Measurements from ENCODE around the gene PLCH1. TPM values are rescaled to one million over a fixed set of nuclear protein-coding genes. Genes with fewer than 3 reads are reported as not detected.
"Not testable (repeated sequence)": the region's sequence is repeated elsewhere in the genome, so short reads cannot be mapped to it uniquely, and the experiment has no call there.

Gene PLCH1
- total RNA-seq, 5 donors from 2014 or later (not counting 1 experiment from before 2014, with no cell fraction given), result 0.06 to 0.12 (median 0.09) TPM; not detected in 1

GRCh38 chr3:155635056-155635455 lies 109.8 kb downstream of the PLCH1 start:
- Histone ChIP-seq H3K27ac (ENCODE audit: low read length) (no peak overlapping the region), H3K4me1 (ENCODE audit: control insufficient read depth in 1 of 2, extremely low read depth in 1 of 2, insufficient read depth in 2 of 2, low read length in 2 of 2) (no peaks in the 10 kb centered on the region), H3K36me3 (ENCODE audit: control insufficient read depth in 2 of 2, extremely low read depth in 1 of 2, insufficient read depth in 1 of 2, low read length in 1 of 2) (no peaks in the 10 kb centered on the region), H3K4me3 (ENCODE audit: control insufficient read depth in 1 of 2, extremely low read depth in 1 of 2, low read length in 1 of 2) (no peak overlapping the region), H3K27me3 (replicated peaks in 1 of 2; ENCODE audit: control insufficient read depth in 2 of 2, extremely low read depth in 1 of 2, insufficient read depth in 2 of 2, low read length in 1 of 2) (no peaks in the 10 kb centered on the region), H3K9me3 (no peaks in the 10 kb centered on the region)
- ChIA-PET POLR2A (no interaction called here), CTCF (interaction anchor here in 1 of 2 donors (0.5 kb wide), 1 partner anchor 108 kb away, joined by 3 read pairs; no protein-coding TSS in a partner anchor)
- no peaks in the 10 kb centered on the region for H3K9me3 Mint-ChIP-seq
- DNase-seq (no peak), ATAC-seq (replicated peaks in 1 of 4) (no peak)
- H3K36me3 Mint-ChIP-seq, result no peaks in the 10 kb centered on the region
- no peak overlapping the region for H3K4me3 Mint-ChIP-seq
- H3K27ac Mint-ChIP-seq, result no peak overlapping the region
- WGBS (ENCODE audit: insufficient coverage), result no CpG with 5 or more reads among the region's 1 CpG
- H3K27me3 Mint-ChIP-seq, result peaks cover 3 to 4% of the 10 kb centered on the region in 2 donors
- H3K4me1 Mint-ChIP-seq, result no peaks in the 10 kb centered on the region

DNA sequence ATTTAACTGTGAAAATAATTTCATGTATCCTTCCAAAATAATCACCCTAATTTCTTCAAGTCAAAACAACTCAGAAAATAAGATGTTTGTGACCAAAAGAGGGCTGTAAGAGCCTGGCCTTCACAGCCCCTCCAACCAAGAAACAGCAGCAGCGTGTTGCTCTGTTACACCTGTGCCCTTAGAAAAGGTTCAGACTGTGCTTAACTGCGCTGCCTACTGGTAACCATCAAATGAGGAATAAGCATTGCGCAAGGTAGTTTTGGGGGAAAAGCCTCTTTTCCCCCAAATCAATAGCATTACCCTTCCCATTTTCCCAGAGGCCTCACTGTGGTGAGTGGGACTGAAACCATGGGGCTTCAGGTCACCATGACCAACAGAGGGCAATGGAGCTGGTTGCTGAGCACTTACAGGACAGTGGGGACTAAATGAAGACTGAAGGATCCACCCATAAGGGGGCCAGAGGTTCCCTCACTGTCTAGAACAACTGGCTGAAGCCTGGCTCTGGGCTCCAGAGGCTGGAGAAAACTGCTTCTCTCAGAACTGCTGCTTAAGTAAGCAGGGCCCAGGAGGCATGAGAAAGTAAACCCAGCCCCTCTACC lies 110.7 kb downstream of the PLCH1 start:
- Histone ChIP-seq H3K36me3 (ENCODE audit: control insufficient read depth in 2 of 2, extremely low read depth in 1 of 2, insufficient read depth in 1 of 2, low read length in 1 of 2) (no peaks in the 10 kb centered on the region), H3K4me3 (ENCODE audit: control insufficient read depth in 1 of 2, extremely low read depth in 1 of 2, low read length in 1 of 2) (no peak overlapping the region), H3K27ac (ENCODE audit: low read length) (no peak overlapping the region), H3K4me1 (ENCODE audit: control insufficient read depth in 1 of 2, extremely low read depth in 1 of 2, insufficient read depth in 2 of 2, low read length in 2 of 2) (no peaks in the 10 kb centered on the region), H3K27me3 (replicated peaks in 1 of 2; ENCODE audit: control insufficient read depth in 2 of 2, extremely low read depth in 1 of 2, insufficient read depth in 2 of 2, low read length in 1 of 2) (no peaks in the 10 kb centered on the region), H3K9me3 (no peaks in the 10 kb centered on the region)
- H3K36me3 Mint-ChIP-seq, result no peaks in the 10 kb centered on the region
- H3K27ac Mint-ChIP-seq, result no peak overlapping the region
- DNase-seq, result no peak
- no peak for ATAC-seq (replicated peaks in 1 of 4)
- no CpG with 5 or more reads among the region's 3 CpGs for WGBS (ENCODE audit: insufficient coverage)
- H3K4me1 Mint-ChIP-seq, result no peaks in the 10 kb centered on the region
- H3K27me3 Mint-ChIP-seq, result peaks cover 0 to 3% of the 10 kb centered on the region in 2 donors
- ChIA-PET CTCF (no interaction called here), POLR2A (no interaction called here)
- H3K4me3 Mint-ChIP-seq, result no peak overlapping the region
- H3K9me3 Mint-ChIP-seq, result no peaks in the 10 kb centered on the region

GRCh38 chr3:155631323-155632019 lies 113.4 kb downstream of the PLCH1 start:
- DNase-seq, result no peak
- Mint-ChIP-seq H3K4me1 (no peaks in the 10 kb centered on the region), H3K27me3 (peaks cover 0 to 3% of the 10 kb centered on the region in 2 donors), H3K36me3 (no peaks in the 10 kb centered on the region), H3K9me3 (no peaks in the 10 kb centered on the region), H3K27ac (no peak overlapping the region), H3K4me3 (no peak overlapping the region)
- ChIA-PET CTCF (no interaction called here), POLR2A (no interaction called here)
- H3K4me3 ChIP-seq (ENCODE audit: control insufficient read depth in 1 of 2, extremely low read depth in 1 of 2, low read length in 1 of 2), result no peak overlapping the region
- no peaks in the 10 kb centered on the region for H3K9me3 ChIP-seq
- H3K36me3 ChIP-seq (ENCODE audit: control insufficient read depth in 2 of 2, extremely low read depth in 1 of 2, insufficient read depth in 1 of 2, low read length in 1 of 2), result no peaks in the 10 kb centered on the region
- WGBS (ENCODE audit: insufficient coverage), result 82% methylated on average over 6 of the region's 7 CpGs
- ATAC-seq (replicated peaks in 1 of 4), result no peak
- no peaks in the 10 kb centered on the region for H3K4me1 ChIP-seq (ENCODE audit: control insufficient read depth in 1 of 2, extremely low read depth in 1 of 2, insufficient read depth in 2 of 2, low read length in 2 of 2)
- no peak overlapping the region for H3K27ac ChIP-seq (ENCODE audit: low read length)
- no peaks in the 10 kb centered on the region for H3K27me3 ChIP-seq (replicated peaks in 1 of 2; ENCODE audit: control insufficient read depth in 2 of 2, extremely low read depth in 1 of 2, insufficient read depth in 2 of 2, low read length in 1 of 2)

GRCh38 chr3:155629556-155629955 lies 115.3 kb downstream of the PLCH1 start:
- Mint-ChIP-seq H3K36me3 (no peaks in the 10 kb centered on the region), H3K27me3 (peaks cover 0 to 3% of the 10 kb centered on the region in 2 donors), H3K4me1 (no peaks in the 10 kb centered on the region), H3K27ac (no peak overlapping the region), H3K9me3 (no peaks in the 10 kb centered on the region), H3K4me3 (no peak overlapping the region)
- Histone ChIP-seq H3K9me3 (no peaks in the 10 kb centered on the region), H3K27ac (ENCODE audit: low read length) (no peak overlapping the region), H3K4me1 (ENCODE audit: control insufficient read depth in 1 of 2, extremely low read depth in 1 of 2, insufficient read depth in 2 of 2, low read length in 2 of 2) (no peaks in the 10 kb centered on the region), H3K27me3 (replicated peaks in 1 of 2; ENCODE audit: control insufficient read depth in 2 of 2, extremely low read depth in 1 of 2, insufficient read depth in 2 of 2, low read length in 1 of 2) (no peaks in the 10 kb centered on the region), H3K4me3 (ENCODE audit: control insufficient read depth in 1 of 2, extremely low read depth in 1 of 2, low read length in 1 of 2) (no peak overlapping the region), H3K36me3 (ENCODE audit: control insufficient read depth in 2 of 2, extremely low read depth in 1 of 2, insufficient read depth in 1 of 2, low read length in 1 of 2) (no peaks in the 10 kb centered on the region)
- ChIA-PET CTCF (no interaction called here), POLR2A (no interaction called here)
- DNase-seq (no peak), ATAC-seq (replicated peaks in 1 of 4) (no peak)
- 20% methylated on average over 1 of the region's 5 CpGs for WGBS (ENCODE audit: insufficient coverage)

GRCh38 chr3:155629056-155629455 lies 115.8 kb downstream of the PLCH1 start:
- Histone ChIP-seq H3K27ac (ENCODE audit: low read length) (no peak overlapping the region), H3K36me3 (ENCODE audit: control insufficient read depth in 2 of 2, extremely low read depth in 1 of 2, insufficient read depth in 1 of 2, low read length in 1 of 2) (no peaks in the 10 kb centered on the region), H3K4me1 (ENCODE audit: control insufficient read depth in 1 of 2, extremely low read depth in 1 of 2, insufficient read depth in 2 of 2, low read length in 2 of 2) (no peaks in the 10 kb centered on the region), H3K27me3 (replicated peaks in 1 of 2; ENCODE audit: control insufficient read depth in 2 of 2, extremely low read depth in 1 of 2, insufficient read depth in 2 of 2, low read length in 1 of 2) (no peaks in the 10 kb centered on the region), H3K4me3 (ENCODE audit: control insufficient read depth in 1 of 2, extremely low read depth in 1 of 2, low read length in 1 of 2) (no peak overlapping the region), H3K9me3 (no peaks in the 10 kb centered on the region)
- CTCF ChIA-PET, result no interaction called here
- Mint-ChIP-seq H3K27me3 (peaks cover 0 to 3% of the 10 kb centered on the region in 2 donors), H3K27ac (no peak overlapping the region), H3K4me3 (no peak overlapping the region), H3K36me3 (no peaks in the 10 kb centered on the region), H3K9me3 (no peaks in the 10 kb centered on the region), H3K4me1 (no peaks in the 10 kb centered on the region)
- POLR2A ChIA-PET, result no interaction called here
- ATAC-seq (replicated peaks in 1 of 4), result no peak
- 66% methylated on average over 3 of the region's 4 CpGs for WGBS (ENCODE audit: insufficient coverage)
- DNase-seq, result no peak

DNA sequence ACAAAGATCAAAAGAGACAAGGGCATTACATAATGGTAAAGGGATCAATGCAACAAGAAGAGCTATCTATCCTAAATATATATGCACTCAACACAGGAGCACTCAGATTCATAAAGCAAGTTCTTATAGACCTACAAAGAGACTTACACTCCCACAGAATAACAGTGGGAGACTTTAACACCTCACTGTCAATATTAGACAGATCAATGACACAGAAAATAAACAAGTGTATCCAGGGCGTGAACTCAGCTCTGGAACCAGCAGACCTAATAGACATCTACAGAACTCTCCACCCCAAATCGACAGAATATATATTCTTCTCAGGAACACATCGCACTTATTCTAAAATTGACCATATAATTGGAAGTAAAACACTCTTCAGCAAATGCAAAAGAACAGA lies 122.2 kb downstream of the PLCH1 start:
- DNase-seq; H3K27ac Mint-ChIP-seq; H3K36me3 Mint-ChIP-seq; ATAC-seq (replicated peaks in 1 of 4); CTCF ChIA-PET; H3K4me1 Mint-ChIP-seq; H3K27ac ChIP-seq (ENCODE audit: low read length); H3K9me3 Mint-ChIP-seq; H3K4me3 Mint-ChIP-seq; H3K9me3 ChIP-seq; H3K27me3 ChIP-seq (replicated peaks in 1 of 2; ENCODE audit: control insufficient read depth in 2 of 2, extremely low read depth in 1 of 2, insufficient read depth in 2 of 2, low read length in 1 of 2); H3K27me3 Mint-ChIP-seq; H3K4me3 ChIP-seq (ENCODE audit: control insufficient read depth in 1 of 2, extremely low read depth in 1 of 2, low read length in 1 of 2); H3K4me1 ChIP-seq (ENCODE audit: control insufficient read depth in 1 of 2, extremely low read depth in 1 of 2, insufficient read depth in 2 of 2, low read length in 2 of 2); H3K36me3 ChIP-seq (ENCODE audit: control insufficient read depth in 2 of 2, extremely low read depth in 1 of 2, insufficient read depth in 1 of 2, low read length in 1 of 2); POLR2A ChIA-PET: not testable (repeated sequence)
- WGBS (ENCODE audit: insufficient coverage), result 100% methylated on average over 1 of the region's 3 CpGs
